Measurements from ENCODE around the gene JARID2. TPM values are rescaled to one million over a fixed set of nuclear protein-coding genes. Genes with fewer than 3 reads are reported as not detected.

The JARID2 gene
- total and polyA plus RNA-seq, 9 of the 15 experiments (the other 6 are each of a cell fraction or from before 2014, with no cell fraction given) = 5.0 to 29.0 (median 15.6) TPM

GRCh38 chr6:15464211-15464725 is 218.4 kb downstream of the JARID2 start (continued):
- TF ChIP-seq CBX8 (IDR thresholded peaks at IDR 0.05; ENCODE audit: borderline replicate concordance, extremely low read depth, low read depth, low read length, poor library complexity, severe bottlenecking) (no peak), ZFP91 (CRISPR knock-in tag; IDR thresholded peaks at IDR 0.05) (no peak), PRMT5 (CRISPR knock-in tag; IDR thresholded peaks at IDR 0.05) (no peak), ZC3H4 (CRISPR knock-in tag; IDR thresholded peaks at IDR 0.05; ENCODE audit: borderline replicate concordance) (no peak), RAD21 (CRISPR knock-in tag; conservative IDR thresholded peaks at IDR 0.05 in 1 of 2, IDR thresholded peaks at IDR 0.05 in 1 of 2) (peak; percentile 46 to 73), KAT2B (IDR thresholded peaks at IDR 0.05; ENCODE audit: low read depth, low read length) (no peak), ZFP1 (CRISPR knock-in tag; IDR thresholded peaks at IDR 0.05) (no peak), CTCFL (IDR thresholded peaks at IDR 0.05; ENCODE audit: borderline replicate concordance, insufficient read depth, low read depth, low read length, poor library complexity, severe bottlenecking) (peak; percentile 52), CBFB (CRISPR knock-in tag; IDR thresholded peaks at IDR 0.05) (no peak), ILK (tag; IDR thresholded peaks at IDR 0.05; ENCODE audit: borderline replicate concordance, low read depth) (no peak), ZNF639 (CRISPR knock-in tag; conservative IDR thresholded peaks at IDR 0.05 in 1 of 2, IDR thresholded peaks at IDR 0.05 in 1 of 2) (no peak), SMC3 (conservative IDR thresholded peaks at IDR 0.05; ENCODE audit: insufficient read depth, low read depth, low read length) (peak; percentile 72)

All from K562 (cell line).